ENCODE results near the gene PCK2. TPM values are rescaled to one million over a fixed set of nuclear protein-coding genes. Genes with fewer than 3 reads are reported as not detected.
"Not testable (repeated sequence)": the region's sequence is repeated elsewhere in the genome, so short reads cannot be mapped to it uniquely, and the experiment has no call there.

Gene PCK2
- total RNA-seq, 4 donors from 2014 or later: 10.5 to 13.5 (median 12.8) TPM

DNA sequence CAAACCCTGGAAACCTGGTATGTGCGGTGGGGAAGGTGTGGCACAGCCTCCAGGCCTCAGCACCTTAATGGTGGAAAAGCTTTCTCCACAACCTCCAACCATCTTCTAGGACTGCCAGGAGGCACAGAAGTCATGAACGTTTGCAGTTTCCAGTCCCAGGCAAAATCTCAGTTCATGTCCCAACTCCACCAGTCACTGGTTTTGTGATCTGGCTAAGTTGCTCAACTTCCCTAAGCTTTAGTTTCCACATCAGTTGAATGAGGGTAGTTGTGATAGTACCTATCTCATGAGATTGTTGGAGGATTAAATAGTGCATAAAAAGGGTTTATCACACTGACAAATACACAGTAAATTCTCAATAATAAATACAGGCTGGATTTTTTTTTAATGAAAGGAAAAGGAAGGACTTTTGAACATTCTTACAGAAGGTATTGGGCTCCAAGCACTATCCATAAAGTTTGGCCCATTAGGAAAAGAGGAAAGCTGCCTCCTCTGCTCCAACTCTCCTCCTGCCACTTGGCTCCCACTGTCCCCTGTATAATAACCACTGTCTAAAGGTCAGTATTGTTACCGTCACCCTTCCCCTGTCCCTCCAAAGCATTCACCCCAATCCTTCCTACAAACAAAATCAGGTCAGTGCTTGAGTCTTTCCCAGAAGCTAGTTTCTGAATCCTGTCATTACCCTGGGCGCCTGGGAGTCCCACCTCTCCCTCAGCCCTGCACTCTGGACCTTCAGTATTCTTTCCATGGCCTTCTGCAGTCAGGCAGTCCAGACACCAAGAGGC is 6.3 kb downstream of the PCK2 start:
- H3K36me3 ChIP-seq: peaks cover 0 to 66% (median 6%) of the 10 kb centered on the region in 3 donors
- H3K27ac ChIP-seq: no peak overlapping the region
- peaks cover 4 to 5% (median 4%) of the 10 kb centered on the region in 3 donors for H3K4me1 ChIP-seq
- H3K27me3 ChIP-seq: no peaks in the 10 kb centered on the region
- H3K4me3 ChIP-seq: no peak overlapping the region
- 67 to 92% methylated on average over 3 to 4 of the region's 4 CpGs for WGBS, 2 donors
- intact Hi-C loops (cut with DNase I): loop anchor here (5.0 kb wide), 1 partner anchor 43 kb away; no protein-coding TSS in a partner anchor
- no peak for DNase-seq
- TF ChIP-seq, protein P1, sequence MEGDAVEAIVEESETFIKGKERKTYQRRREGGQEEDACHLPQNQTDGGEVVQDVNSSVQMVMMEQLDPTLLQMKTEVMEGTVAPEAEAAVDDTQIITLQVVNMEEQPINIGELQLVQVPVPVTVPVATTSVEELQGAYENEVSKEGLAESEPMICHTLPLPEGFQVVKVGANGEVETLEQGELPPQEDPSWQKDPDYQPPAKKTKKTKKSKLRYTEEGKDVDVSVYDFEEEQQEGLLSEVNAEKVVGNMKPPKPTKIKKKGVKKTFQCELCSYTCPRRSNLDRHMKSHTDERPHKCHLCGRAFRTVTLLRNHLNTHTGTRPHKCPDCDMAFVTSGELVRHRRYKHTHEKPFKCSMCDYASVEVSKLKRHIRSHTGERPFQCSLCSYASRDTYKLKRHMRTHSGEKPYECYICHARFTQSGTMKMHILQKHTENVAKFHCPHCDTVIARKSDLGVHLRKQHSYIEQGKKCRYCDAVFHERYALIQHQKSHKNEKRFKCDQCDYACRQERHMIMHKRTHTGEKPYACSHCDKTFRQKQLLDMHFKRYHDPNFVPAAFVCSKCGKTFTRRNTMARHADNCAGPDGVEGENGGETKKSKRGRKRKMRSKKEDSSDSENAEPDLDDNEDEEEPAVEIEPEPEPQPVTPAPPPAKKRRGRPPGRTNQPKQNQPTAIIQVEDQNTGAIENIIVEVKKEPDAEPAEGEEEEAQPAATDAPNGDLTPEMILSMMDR (IDR thresholded peaks at IDR 0.05): no peak
- TF ChIP-seq POLR2A (IDR thresholded peaks at IDR 0.05): no peak
- H3K9me3 ChIP-seq: no peaks in the 10 kb centered on the region

- intact Hi-C loops (cut with DNase I): loop anchor here (5.0 kb wide), 1 partner anchor 44 kb away; no protein-coding TSS in a partner anchor
- Histone ChIP-seq H3K9me3 (no peaks in the 10 kb centered on the region), H3K27ac (no peak overlapping the region), H3K36me3 (peaks cover 0 to 66% (median 6%) of the 10 kb centered on the region in 3 donors), H3K4me1 (no peaks in the 10 kb centered on the region), H3K4me3 (no peak overlapping the region), H3K27me3 (no peaks in the 10 kb centered on the region)
- WGBS, 2 donors: no CpG with 5 or more reads among the region's 3 CpGs
- DNase-seq: no peak
- no peak for TF ChIP-seq POLR2A (IDR thresholded peaks at IDR 0.05)
- TF ChIP-seq, protein P1 (IDR thresholded peaks at IDR 0.05): no peak
Observed at GRCh38 chr14:24100982-24101494, 6.9 kb downstream of the PCK2 start.

DNA sequence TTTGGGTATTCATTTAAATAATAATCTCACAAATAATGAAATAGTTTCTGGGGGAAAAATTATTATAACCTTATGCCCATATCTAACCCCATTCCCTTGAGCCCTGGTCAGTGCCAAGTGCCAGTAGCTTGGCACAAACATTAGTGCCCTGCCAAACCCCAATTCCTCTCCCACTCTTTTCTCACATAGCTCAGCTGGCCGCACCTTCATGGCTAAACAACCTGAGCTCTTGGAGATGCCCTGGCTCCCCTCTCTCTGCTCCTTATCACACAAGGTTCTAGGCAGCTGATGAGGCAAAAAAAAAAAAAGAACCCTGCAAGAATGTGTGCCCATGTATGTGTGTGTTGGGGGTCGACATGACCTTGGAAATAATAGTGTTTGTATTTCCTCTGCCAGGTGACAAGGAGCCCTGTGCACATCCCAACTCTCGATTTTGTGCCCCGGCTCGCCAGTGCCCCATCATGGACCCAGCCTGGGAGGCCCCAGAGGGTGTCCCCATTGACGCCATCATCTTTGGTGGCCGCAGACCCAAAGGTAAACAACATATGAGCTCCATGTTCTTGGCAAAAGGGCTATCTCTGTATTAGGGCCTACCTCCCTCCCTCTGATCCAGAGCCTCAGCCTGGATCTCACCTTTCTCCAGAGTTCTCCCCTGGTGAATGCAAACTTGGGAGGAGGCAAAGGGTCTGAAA is 8.4 kb downstream of the PCK2 start:
- WGBS, 2 donors: 90 to 96% methylated on average over 5 to 6 of the region's 7 CpGs
- DNase-seq: no peak
- Histone ChIP-seq H3K9me3 (no peaks in the 10 kb centered on the region), H3K4me3 (no peak overlapping the region), H3K27ac (no peak overlapping the region), H3K36me3 (peaks cover 0 to 66% (median 6%) of the 10 kb centered on the region in 3 donors), H3K27me3 (no peaks in the 10 kb centered on the region), H3K4me1 (peaks cover 0 to 4% (median 0%) of the 10 kb centered on the region in 3 donors)
- TF ChIP-seq POLR2A (IDR thresholded peaks at IDR 0.05): no peak
- TF ChIP-seq, protein P1 (IDR thresholded peaks at IDR 0.05): no peak
- intact Hi-C loops (cut with DNase I): loop anchor here (5.0 kb wide), 1 partner anchor 45 kb away; no protein-coding TSS in a partner anchor

DNA sequence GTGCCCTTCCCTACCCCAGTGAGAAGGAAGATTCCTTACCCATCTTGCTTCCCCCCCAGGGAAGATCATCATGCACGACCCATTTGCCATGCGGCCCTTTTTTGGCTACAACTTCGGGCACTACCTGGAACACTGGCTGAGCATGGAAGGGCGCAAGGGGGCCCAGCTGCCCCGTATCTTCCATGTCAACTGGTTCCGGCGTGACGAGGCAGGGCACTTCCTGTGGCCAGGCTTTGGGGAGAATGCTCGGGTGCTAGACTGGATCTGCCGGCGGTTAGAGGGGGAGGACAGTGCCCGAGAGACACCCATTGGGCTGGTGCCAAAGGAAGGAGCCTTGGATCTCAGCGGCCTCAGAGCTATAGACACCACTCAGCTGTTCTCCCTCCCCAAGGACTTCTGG is 9.3 kb downstream of the PCK2 start:
- peaks cover 0 to 57% (median 6%) of the 10 kb centered on the region in 3 donors for H3K36me3 ChIP-seq
- 87 to 93% methylated on average over 3 of the region's 13 CpGs for WGBS, 2 donors

DNA sequence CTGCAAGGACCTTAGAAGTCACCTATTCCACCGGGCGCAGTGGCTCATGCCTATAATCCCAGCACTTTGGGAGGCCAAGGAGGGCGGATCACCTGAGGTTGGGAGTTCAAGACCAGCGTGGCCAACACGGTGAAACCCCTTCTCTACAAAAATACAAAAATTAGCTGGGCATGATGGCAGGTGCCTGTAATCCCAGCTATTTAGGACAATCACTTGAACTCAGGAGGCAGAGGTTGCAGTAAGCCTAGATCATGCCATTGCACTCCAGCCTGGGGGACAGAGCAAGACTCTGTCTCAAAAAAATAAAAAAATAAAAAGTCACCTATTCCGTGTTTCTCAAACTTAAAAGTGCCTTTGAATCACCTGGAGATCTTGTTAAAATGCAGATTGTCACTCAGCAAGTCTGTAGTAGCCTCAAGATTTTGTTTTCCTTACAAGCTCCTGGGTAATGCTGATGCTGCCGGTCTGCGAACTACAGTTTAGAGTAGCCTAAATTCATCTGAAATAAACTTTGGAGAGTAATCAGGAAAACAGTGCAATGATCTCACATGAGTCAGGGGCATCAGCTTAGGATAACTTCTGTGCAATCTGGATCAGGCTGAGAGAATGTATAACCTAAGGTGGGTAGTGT is 11.6 kb downstream of the PCK2 start:
- Histone ChIP-seq H3K4me1 (peaks cover 0 to 14% (median 0%) of the 10 kb centered on the region in 3 donors), H3K36me3 (peaks cover 0 to 34% (median 6%) of the 10 kb centered on the region in 3 donors)
- H3K27ac ChIP-seq; H3K9me3 ChIP-seq; intact Hi-C loops (cut with DNase I); H3K27me3 ChIP-seq; H3K4me3 ChIP-seq; DNase-seq: not testable (repeated sequence)
- 84 to 93% methylated on average over 8 of the region's 8 CpGs for WGBS, 2 donors

More for the DNA sequence above, 9.3 kb downstream of the PCK2 start:
- no peak overlapping the region for H3K27ac ChIP-seq
- H3K27me3 ChIP-seq: no peaks in the 10 kb centered on the region
- no peaks in the 10 kb centered on the region for H3K9me3 ChIP-seq
- TF ChIP-seq, protein P1 (IDR thresholded peaks at IDR 0.05): no peak
- TF ChIP-seq POLR2A (IDR thresholded peaks at IDR 0.05): no peak
- no peak overlapping the region for H3K4me3 ChIP-seq
- peaks cover 0 to 5% (median 0%) of the 10 kb centered on the region in 3 donors for H3K4me1 ChIP-seq
- DNase-seq: no peak
- intact Hi-C loops (cut with DNase I): loop anchor here (5.0 kb wide), 1 partner anchor 46 kb away; no protein-coding TSS in a partner anchor
